PC-9 (cell line): ENCODE data around the gene TTI1. TPM values are rescaled to one million over a fixed set of nuclear protein-coding genes. Genes with fewer than 3 reads are reported as not detected.
A peak's percentile ranks its signal among the peaks of the same experiment; 100 is the strongest.

ENCODE experiments used
- BruUV-seq: library from RNA; stranded (reverse); fragments of 400-500 nt; replicated peaks from 2 replicates; lab custom pipeline; 2021; lab: Mats Ljungman, UMichigan
- CTCF ChIA-PET: fragments of 300-600 bp; sonication (Branson Sonifier 250); formaldehyde crosslinking; loops from one replicate; lab custom pipeline; 2022; ENCODE audit warnings: antibody characterized with exemption; lab: Charles Lee
- POLR2A ChIA-PET: fragments of 300-600 bp; sonication (Branson Sonifier 250); formaldehyde crosslinking; loops from one replicate; lab custom pipeline; 2022; ENCODE audit warnings: antibody characterized with exemption; ENCODE audit not compliant: unreplicated experiment; lab: Charles Lee
- DNase-seq, 2 experiments: peaks; one replicate each; pipeline versions ENCODE4 v3.0.0 to v3.0.0-alpha.2; 2015 to 2022; ENCODE audit warnings: mixed read lengths in 1 of 2
- H2AFZ ChIP-seq: fragments of 200-600 bp; sonication (generic); 2 replicates; pipeline ENCODE4 v1.8.1; 2017; ENCODE audit warnings: antibody characterized with exemption
- H3F3A ChIP-seq: fragments of 200-600 bp; sonication (generic); 2 replicates; pipeline ENCODE4 v1.8.1; 2017; ENCODE audit warnings: antibody characterized with exemption, mild to moderate bottlenecking, low read depth; ENCODE audit not compliant: insufficient read depth
- H3K27ac ChIP-seq: fragments of 200-600 bp; sonication (generic); 2 replicates; pipeline ENCODE4 v1.6.1; 2016; ENCODE audit warnings: mixed run types
- H3K27me3 ChIP-seq: fragments of 200-600 bp; sonication (generic); 2 replicates; pipeline ENCODE4 v1.6.1; 2016; ENCODE audit warnings: low read depth, mixed run types; ENCODE audit not compliant: insufficient read depth
- H3K36me3 ChIP-seq: fragments of 200-600 bp; sonication (generic); 2 replicates; pipeline ENCODE4 v1.6.1; 2016; ENCODE audit warnings: low read depth, mixed run types
- H3K4me1 ChIP-seq: fragments of 200-600 bp; sonication (generic); replicated peaks from 2 replicates; pipeline ENCODE4 v1.6.1; 2016; ENCODE audit warnings: mixed run types; ENCODE audit not compliant: insufficient read depth
- H3K4me2 ChIP-seq: fragments of 200-600 bp; sonication (generic); 2 replicates; pipeline ENCODE4 v1.6.1; 2017; ENCODE audit warnings: mixed run types
- H3K4me3 ChIP-seq: fragments of 200-600 bp; sonication (generic); 2 replicates; pipeline ENCODE4 v1.6.1; 2016; ENCODE audit warnings: mixed run types
- H3K79me2 ChIP-seq: fragments of 200-600 bp; sonication (generic); 2 replicates; pipeline ENCODE4 v1.6.1; 2017; ENCODE audit warnings: low read depth, mixed run types
- H3K9me2 ChIP-seq: fragments of 200-600 bp; sonication (generic); 2 replicates; pipeline ENCODE4 v1.8.1; 2017; ENCODE audit warnings: mild to moderate bottlenecking; ENCODE audit not compliant: insufficient read depth
- H3K9me3 ChIP-seq: fragments of 200-600 bp; sonication (generic); 2 replicates; pipeline ENCODE4 v1.8.1; 2016; ENCODE audit warnings: low read depth; ENCODE audit not compliant: insufficient read depth
- H4K20me1 ChIP-seq: fragments of 200-600 bp; sonication (generic); 2 replicates; pipeline ENCODE4 v1.8.1; 2017; ENCODE audit not compliant: insufficient read depth
- CTCF ChIP-seq: fragments of 200-600 bp; sonication (generic); conservative IDR thresholded peaks from 2 replicates; pipeline ENCODE4 v1.6.1; 2017; ENCODE audit warnings: mixed run types, antibody characterized with exemption, mild to moderate bottlenecking, moderate library complexity
- EZH2 ChIP-seq: fragments of 200-600 bp; sonication (generic); IDR thresholded peaks from 2 replicates; pipeline ENCODE4 v1.8.0; 2017; ENCODE audit warnings: antibody characterized with exemption, low read depth
- intact Hi-C: fragments of 100-400 bp; cut with micrococcal nuclease; formaldehyde crosslinking; loops from one replicate; pipeline ENCODE4 v1.10.0; 2022; ENCODE audit not compliant: unreplicated experiment
- total RNA-seq: library from RNA; stranded (reverse); gene quantifications from 2 replicates; pipeline ENCODE4 v1.2.3, GENCODE V29; 2021

Gene TTI1
- total RNA-seq, 1 experiment from 2014 or later, result 34.2 TPM

DNA sequence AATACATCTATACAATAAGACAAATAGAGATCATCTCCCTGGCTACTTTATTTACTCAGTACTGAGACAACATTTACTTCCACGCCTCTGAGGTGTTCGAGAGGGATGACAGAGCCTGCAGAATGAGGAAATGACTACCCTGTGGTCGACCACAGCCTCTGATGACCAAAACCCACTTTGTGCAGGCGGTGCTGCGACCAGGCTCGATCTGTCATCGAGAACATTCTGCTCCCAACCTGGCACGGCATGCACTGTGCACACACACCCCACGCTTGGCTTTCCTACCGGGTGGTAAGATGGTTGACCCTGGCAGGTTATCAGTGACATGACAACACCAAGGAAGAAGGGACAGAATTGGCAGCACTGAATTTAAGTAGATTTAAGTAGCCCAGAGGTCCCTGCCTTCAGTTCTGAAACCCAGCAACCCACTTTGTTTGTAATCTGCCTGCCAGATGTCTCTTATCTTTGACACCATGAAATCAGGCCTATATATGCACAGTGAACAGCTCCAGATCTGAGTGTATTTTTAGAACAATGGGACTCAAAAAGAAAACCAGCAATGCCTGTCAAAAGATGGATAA lies 42.6 kb downstream of the TTI1 start:
- Histone ChIP-seq H4K20me1 (no peaks in the 10 kb centered on the region), H3K36me3 (no peaks in the 10 kb centered on the region; the same call in 1 of the 2 replicates), H3F3A (no peaks in the 10 kb centered on the region; the same call in 1 of the 2 replicates), H3K27ac (no peak overlapping the region), H2AFZ (no peak overlapping the region), H3K4me1 (peaks cover 16% of the 10 kb centered on the region), H3K4me2 (no peak overlapping the region), H3K4me3 (no peak overlapping the region), H3K79me2 (no peaks in the 10 kb centered on the region), H3K9me2 (no peaks in the 10 kb centered on the region), H3K27me3 (no peaks in the 10 kb centered on the region), H3K9me3 (no peaks in the 10 kb centered on the region)
- peak; percentile 74 to 80 for DNase-seq
- BruUV-seq, result no TSS peak
- ChIA-PET POLR2A (interaction anchor here (0.6 kb wide), 2 partner anchors 61 to 444 kb away, joined by 3 to 5 read pairs; partner anchors contain the start of gene SNHG17), CTCF (no interaction called here)
- intact Hi-C loops, result loop anchor here (1.0 to 5.0 kb wide), 2 partner anchors 57 to 232 kb away; no protein-coding TSS in a partner anchor
- TF ChIP-seq EZH2 (no peak), CTCF (no peak)

DNA sequence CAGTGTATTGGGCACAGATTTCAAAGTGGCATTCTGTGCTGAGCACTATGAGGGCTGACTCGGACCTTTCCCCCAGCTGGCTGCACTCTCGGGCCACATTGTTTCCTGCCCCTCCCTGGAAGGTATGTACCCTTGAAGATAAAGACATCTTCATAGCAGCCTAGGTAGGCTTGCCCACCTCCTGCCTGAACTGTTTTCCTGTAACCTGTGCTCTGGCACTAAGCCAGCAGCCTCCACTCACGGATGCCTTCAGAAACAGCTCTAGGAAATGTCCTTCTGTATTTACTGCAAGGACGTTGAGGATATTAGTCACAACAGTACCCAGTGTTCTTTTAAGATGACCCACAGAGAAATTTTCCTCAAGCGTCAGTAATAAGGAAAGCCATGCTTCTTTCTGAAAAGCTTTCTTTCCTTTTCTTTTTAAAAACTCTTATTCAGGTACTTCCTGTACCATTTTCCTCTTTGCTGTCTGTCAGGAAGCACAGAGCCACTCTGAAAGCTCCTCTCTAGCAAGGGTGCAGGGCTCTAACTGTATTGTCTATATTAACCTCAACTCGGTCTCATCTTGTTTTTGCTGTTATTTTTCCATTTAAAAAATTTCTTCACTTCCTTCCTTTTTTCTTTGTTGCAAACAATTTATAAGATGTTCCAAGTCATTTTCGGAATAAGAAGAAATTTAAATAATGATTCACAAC lies 43.5 kb downstream of the TTI1 start:
- CTCF ChIA-PET, result no interaction called here
- H3K27ac ChIP-seq, result no peak overlapping the region
- intact Hi-C loops, result loop anchor here (1.0 to 5.0 kb wide), 2 partner anchors 56 to 233 kb away; no protein-coding TSS in a partner anchor
- H3K4me2 ChIP-seq, result no peak overlapping the region
- no peak for TF ChIP-seq EZH2
- no peak for TF ChIP-seq CTCF
- H4K20me1 ChIP-seq, result no peaks in the 10 kb centered on the region
- H3F3A ChIP-seq, result no peaks in the 10 kb centered on the region
- H3K9me2 ChIP-seq, result no peaks in the 10 kb centered on the region
- H3K4me3 ChIP-seq, result no peak overlapping the region
- no TSS peak for BruUV-seq
- POLR2A ChIA-PET, result interaction anchor here (0.5 to 0.6 kb wide), 3 partner anchors 279 to 1435 kb away, joined by 4 to 10 read pairs (median 5); partner anchors contain the start of gene SNHG17
- H2AFZ ChIP-seq, result no peak overlapping the region
- H3K79me2 ChIP-seq, result no peaks in the 10 kb centered on the region
- H3K9me3 ChIP-seq, result no peaks in the 10 kb centered on the region
- H3K4me1 ChIP-seq, result peaks cover 16% of the 10 kb centered on the region
- H3K36me3 ChIP-seq, result no peaks in the 10 kb centered on the region; the same call in 1 of the 2 replicates
- no peaks in the 10 kb centered on the region for H3K27me3 ChIP-seq
- DNase-seq, result peak in 1 of 2 experiments; percentile 81

GRCh38 chr20:37988306-37988954 lies 44.8 kb downstream of the TTI1 start:
- TF ChIP-seq EZH2 (no peak), CTCF (no peak)
- no TSS peak for BruUV-seq
- H3K4me1 ChIP-seq, result peaks cover 16% of the 10 kb centered on the region
- H3K27ac ChIP-seq, result no peak overlapping the region
- H3K27me3 ChIP-seq, result no peaks in the 10 kb centered on the region
- H3K4me2 ChIP-seq, result no peak overlapping the region
- H3F3A ChIP-seq, result no peaks in the 10 kb centered on the region
- no peak overlapping the region for H2AFZ ChIP-seq
- no peaks in the 10 kb centered on the region for H3K36me3 ChIP-seq
- no peaks in the 10 kb centered on the region for H3K79me2 ChIP-seq
- DNase-seq, result no peak
- H3K4me3 ChIP-seq, result no peak overlapping the region
- H3K9me3 ChIP-seq, result no peaks in the 10 kb centered on the region
- intact Hi-C loops, result no loop called here
- ChIA-PET POLR2A (no interaction called here), CTCF (no interaction called here)
- H4K20me1 ChIP-seq, result no peaks in the 10 kb centered on the region
- H3K9me2 ChIP-seq, result no peaks in the 10 kb centered on the region
